Activated T-helper 2 cell treated with anti-CD3 and anti-CD28 coated beads, Interferon-gamma antibody, Interleukin-2, Interleukin-4, amounts not matched to agents 10 μg/mL and 5 μg/mL and 100 μg/mL, durations not matched to agents 14 hours and 24 hours and 36 hours (primary cell): ENCODE measurements around the gene BID. TPM values are rescaled to one million over a fixed set of nuclear protein-coding genes. Genes with fewer than 3 reads are reported as not detected.

ENCODE experiments used
- DNase-seq: peaks from one replicate; pipeline ENCODE4 v3.0.0; 2021; ENCODE audit warnings: low spot score
- H3K27ac Mint-ChIP-seq: one replicate; pipeline ENCODE4 v1.8.0; 2021; ENCODE audit warnings: mixed read lengths
- H3K27me3 Mint-ChIP-seq: one replicate; pipeline ENCODE4 v1.8.0; 2021; ENCODE audit warnings: low read depth, mixed read lengths
- H3K36me3 Mint-ChIP-seq: one replicate; pipeline ENCODE4 v1.8.0; 2021; ENCODE audit warnings: low read depth, mixed read lengths
- H3K4me1 Mint-ChIP-seq: one replicate; pipeline ENCODE4 v1.8.0; 2021; ENCODE audit warnings: low read depth, mixed read lengths
- H3K4me3 Mint-ChIP-seq: one replicate; pipeline ENCODE4 v1.8.0; 2021; ENCODE audit warnings: low read depth, mild to moderate bottlenecking, moderate library complexity, mixed read lengths
- H3K9me3 Mint-ChIP-seq: one replicate; pipeline ENCODE4 v1.8.0; 2021; ENCODE audit warnings: mixed read lengths
- intact Hi-C: fragments of 100-400 bp; cut with micrococcal nuclease; formaldehyde crosslinking; loops from one replicate; pipeline ENCODE4 v1.15.1; 2023
- total RNA-seq: library from RNA; stranded (reverse); gene quantifications from 2 replicates; pipeline ENCODE4 v1.2.3, GENCODE V29; 2022

The BID gene
- 11.5 and 14.3 TPM in 2 replicates for total RNA-seq

GRCh38 chr22:17774206-17774925 is at the start of gene BID:
TSS of gene BID (minus strand) at chr22:17774469. CDS start at chr22:17750116, 24,353 bp downstream.
- Mint-ChIP-seq H3K9me3 (no peaks in the 10 kb centered on the region), H3K27me3 (peaks cover 29% of the 10 kb centered on the region), H3K27ac (no peak within 1 kb of the TSS), H3K36me3 (peaks cover 10% of the 10 kb centered on the region), H3K4me3 (peak within 1 kb of the TSS; percentile 77), H3K4me1 (peaks cover 49% of the 10 kb centered on the region)
- DNase-seq, result peak; percentile 34
- intact Hi-C loops, result loop anchor here (5.0 to 10.0 kb wide), 2 partner anchors 37 to 700 kb away; no protein-coding TSS in a partner anchor

GRCh38 chr22:17823964-17824363 is 49.7 kb upstream of the BID start:
- intact Hi-C loops, result no loop called here
- no peaks in the 10 kb centered on the region for H3K4me1 Mint-ChIP-seq
- DNase-seq, result no peak
- no peaks in the 10 kb centered on the region for H3K36me3 Mint-ChIP-seq
- no peak overlapping the region for H3K27ac Mint-ChIP-seq
- H3K9me3 Mint-ChIP-seq, result no peaks in the 10 kb centered on the region
- no peaks in the 10 kb centered on the region for H3K27me3 Mint-ChIP-seq
- no peak overlapping the region for H3K4me3 Mint-ChIP-seq

- intact Hi-C loops, result no loop called here
- no peak overlapping the region for H3K27ac Mint-ChIP-seq
Measured at GRCh38 chr22:17823226-17823625, 49.0 kb upstream of the BID start.

GRCh38 chr22:17822087-17822486 is 47.8 kb upstream of the BID start:
- H3K36me3 Mint-ChIP-seq, result no peaks in the 10 kb centered on the region
- no peak for DNase-seq
- H3K4me3 Mint-ChIP-seq, result no peak overlapping the region
- no peaks in the 10 kb centered on the region for H3K9me3 Mint-ChIP-seq
- intact Hi-C loops, result no loop called here
- H3K4me1 Mint-ChIP-seq, result no peaks in the 10 kb centered on the region
- H3K27me3 Mint-ChIP-seq, result no peaks in the 10 kb centered on the region
- H3K27ac Mint-ChIP-seq, result no peak overlapping the region

More at GRCh38 chr22:17823226-17823625, 49.0 kb upstream of the BID start:
- Mint-ChIP-seq H3K9me3 (no peaks in the 10 kb centered on the region), H3K4me3 (no peak overlapping the region), H3K27me3 (no peaks in the 10 kb centered on the region), H3K36me3 (no peaks in the 10 kb centered on the region), H3K4me1 (no peaks in the 10 kb centered on the region)
- DNase-seq, result no peak

- H3K36me3 Mint-ChIP-seq, result no peaks in the 10 kb centered on the region
- no peaks in the 10 kb centered on the region for H3K4me1 Mint-ChIP-seq
- intact Hi-C loops, result no loop called here
- no peak for DNase-seq
- H3K9me3 Mint-ChIP-seq, result no peaks in the 10 kb centered on the region
- no peak overlapping the region for H3K4me3 Mint-ChIP-seq
- H3K27me3 Mint-ChIP-seq, result no peaks in the 10 kb centered on the region
- no peak overlapping the region for H3K27ac Mint-ChIP-seq
Measured at GRCh38 chr22:17820879-17821439, 46.7 kb upstream of the BID start.

- DNase-seq, result no peak
- Mint-ChIP-seq H3K4me3 (no peak overlapping the region), H3K27me3 (no peaks in the 10 kb centered on the region), H3K36me3 (no peaks in the 10 kb centered on the region), H3K9me3 (no peaks in the 10 kb centered on the region), H3K27ac (no peak overlapping the region), H3K4me1 (no peaks in the 10 kb centered on the region)
- intact Hi-C loops, result no loop called here
Measured at GRCh38 chr22:17818649-17819048, 44.4 kb upstream of the BID start.

- no peak for DNase-seq
- no peaks in the 10 kb centered on the region for H3K9me3 Mint-ChIP-seq
- no peak overlapping the region for H3K4me3 Mint-ChIP-seq
- no peaks in the 10 kb centered on the region for H3K36me3 Mint-ChIP-seq
- no peaks in the 10 kb centered on the region for H3K4me1 Mint-ChIP-seq
- intact Hi-C loops, result no loop called here
- H3K27ac Mint-ChIP-seq, result no peak overlapping the region
- H3K27me3 Mint-ChIP-seq, result no peaks in the 10 kb centered on the region
Measured at GRCh38 chr22:17818180-17818579, 43.9 kb upstream of the BID start.

- Mint-ChIP-seq H3K4me3 (no peak overlapping the region), H3K27me3 (no peaks in the 10 kb centered on the region), H3K9me3 (no peaks in the 10 kb centered on the region), H3K36me3 (no peaks in the 10 kb centered on the region), H3K27ac (no peak overlapping the region), H3K4me1 (no peaks in the 10 kb centered on the region)
- DNase-seq, result no peak
- intact Hi-C loops, result no loop called here
Measured at GRCh38 chr22:17817511-17818065, 43.3 kb upstream of the BID start.

- peaks cover 2% of the 10 kb centered on the region for H3K36me3 Mint-ChIP-seq
- no peak overlapping the region for H3K27ac Mint-ChIP-seq
- H3K27me3 Mint-ChIP-seq, result no peaks in the 10 kb centered on the region
- H3K9me3 Mint-ChIP-seq, result no peaks in the 10 kb centered on the region
- DNase-seq, result no peak
- intact Hi-C loops, result no loop called here
- no peaks in the 10 kb centered on the region for H3K4me1 Mint-ChIP-seq
- H3K4me3 Mint-ChIP-seq, result no peak overlapping the region
Measured at GRCh38 chr22:17817079-17817478, 42.8 kb upstream of the BID start.

- intact Hi-C loops, result no loop called here
- Mint-ChIP-seq H3K27me3 (no peaks in the 10 kb centered on the region), H3K27ac (no peak overlapping the region), H3K9me3 (no peaks in the 10 kb centered on the region), H3K4me3 (no peak overlapping the region), H3K36me3 (peaks cover 3% of the 10 kb centered on the region), H3K4me1 (no peaks in the 10 kb centered on the region)
- DNase-seq, result no peak
Measured at GRCh38 chr22:17816649-17817048, 42.4 kb upstream of the BID start.

GRCh38 chr22:17815703-17816254 is 41.5 kb upstream of the BID start:
- H3K36me3 Mint-ChIP-seq, result peaks cover 3% of the 10 kb centered on the region
- intact Hi-C loops, result no loop called here
- H3K27ac Mint-ChIP-seq, result no peak overlapping the region
- H3K4me3 Mint-ChIP-seq, result no peak overlapping the region
- H3K4me1 Mint-ChIP-seq, result no peaks in the 10 kb centered on the region
- no peak for DNase-seq
- H3K9me3 Mint-ChIP-seq, result no peaks in the 10 kb centered on the region
- no peaks in the 10 kb centered on the region for H3K27me3 Mint-ChIP-seq

- H3K27ac Mint-ChIP-seq, result no peak overlapping the region
- H3K4me3 Mint-ChIP-seq, result no peak overlapping the region
- no peaks in the 10 kb centered on the region for H3K4me1 Mint-ChIP-seq
- intact Hi-C loops, result no loop called here
- H3K9me3 Mint-ChIP-seq, result no peaks in the 10 kb centered on the region
- DNase-seq, result no peak
- no peaks in the 10 kb centered on the region for H3K27me3 Mint-ChIP-seq
- H3K36me3 Mint-ChIP-seq, result peaks cover 3% of the 10 kb centered on the region
Measured at GRCh38 chr22:17814830-17815229, 40.6 kb upstream of the BID start.

- no peak for DNase-seq
Measured at GRCh38 chr22:17814084-17814483, 39.8 kb upstream of the BID start.

More at GRCh38 chr22:17814084-17814483, 39.8 kb upstream of the BID start:
- Mint-ChIP-seq H3K4me3 (no peak overlapping the region), H3K36me3 (peaks cover 3% of the 10 kb centered on the region), H3K27ac (no peak overlapping the region), H3K9me3 (no peaks in the 10 kb centered on the region), H3K4me1 (no peaks in the 10 kb centered on the region), H3K27me3 (no peaks in the 10 kb centered on the region)
- intact Hi-C loops, result no loop called here
